Osteoblast (primary cell): ENCODE measurements around the gene BFSP2. TPM values are rescaled to one million over a fixed set of nuclear protein-coding genes. Genes with fewer than 3 reads are reported as not detected.
"Not testable (repeated sequence)": the region's sequence is repeated elsewhere in the genome, so short reads cannot be mapped to it uniquely, and the experiment has no call there.

ENCODE experiments used
- DNase-seq: peaks from one replicate; pipeline ENCODE4 v3.0.0; 2011; ENCODE audit warnings: low spot score, mixed read lengths; ENCODE audit not compliant: insufficient read length; ENCODE audit errors: missing footprints
- H2AFZ ChIP-seq: 2 replicates; pipeline ENCODE4 v1.6.0; 2011; ENCODE audit warnings: mild to moderate bottlenecking, low read length
- H3K27ac ChIP-seq: 2 replicates; pipeline ENCODE4 v1.5.1; 2011; ENCODE audit warnings: mild to moderate bottlenecking, low read depth, low read length, moderate library complexity
- H3K27me3 ChIP-seq: 2 replicates; pipeline ENCODE4 v1.6.0; 2012; ENCODE audit warnings: mild to moderate bottlenecking, control low read depth, inconsistent platforms, low read length, moderate library complexity; ENCODE audit not compliant: insufficient read depth
- H3K36me3 ChIP-seq: 2 replicates; pipeline ENCODE4 v1.5.1; 2011; ENCODE audit warnings: mild to moderate bottlenecking, low read length, control low read depth, moderate library complexity; ENCODE audit not compliant: insufficient read depth
- H3K4me1 ChIP-seq: 2 replicates; pipeline ENCODE4 v1.5.1; 2011; ENCODE audit warnings: mild to moderate bottlenecking, low read length, control low read depth, moderate library complexity; ENCODE audit not compliant: insufficient read depth
- H3K4me2 ChIP-seq: 2 replicates; pipeline ENCODE4 v1.6.0; 2011; ENCODE audit warnings: mild to moderate bottlenecking, low read length; ENCODE audit not compliant: insufficient read depth
- H3K4me3 ChIP-seq: fragments of 200-600 bp; sonication (generic); 3 replicates; pipeline ENCODE4 v1.5.1; 2012; ENCODE audit warnings: mild to moderate bottlenecking, low read length, inconsistent platforms; ENCODE audit not compliant: insufficient read depth
- H3K79me2 ChIP-seq: 2 replicates; pipeline ENCODE4 v1.6.0; 2012; ENCODE audit warnings: mild to moderate bottlenecking, low read length, control low read depth, inconsistent platforms; ENCODE audit not compliant: insufficient read depth
- H3K9me3 ChIP-seq: 2 replicates; pipeline ENCODE4 v1.5.1; 2011; ENCODE audit warnings: low read depth, low read length, control low read depth
- H4K20me1 ChIP-seq: 2 replicates; pipeline ENCODE4 v1.6.0; 2012; ENCODE audit warnings: mild to moderate bottlenecking, low read length, control low read depth; ENCODE audit not compliant: insufficient read depth
- total RNA-seq: library from RNA; depleted of rRNA; stranded (reverse); fragments of >200 nt; gene quantifications from 2 replicates; pipeline ENCODE4 v1.2.3, GENCODE V29; 2012
- TF ChIP-seq, protein P1 (sequence below): IDR thresholded peaks from 2 replicates; pipeline ENCODE4 v1.5.1; 2011; ENCODE audit warnings: mild to moderate bottlenecking, low read depth, low read length, moderate library complexity; ENCODE audit errors: extremely low read depth

Gene BFSP2
- total RNA-seq, 1 donor, result not detected

DNA sequence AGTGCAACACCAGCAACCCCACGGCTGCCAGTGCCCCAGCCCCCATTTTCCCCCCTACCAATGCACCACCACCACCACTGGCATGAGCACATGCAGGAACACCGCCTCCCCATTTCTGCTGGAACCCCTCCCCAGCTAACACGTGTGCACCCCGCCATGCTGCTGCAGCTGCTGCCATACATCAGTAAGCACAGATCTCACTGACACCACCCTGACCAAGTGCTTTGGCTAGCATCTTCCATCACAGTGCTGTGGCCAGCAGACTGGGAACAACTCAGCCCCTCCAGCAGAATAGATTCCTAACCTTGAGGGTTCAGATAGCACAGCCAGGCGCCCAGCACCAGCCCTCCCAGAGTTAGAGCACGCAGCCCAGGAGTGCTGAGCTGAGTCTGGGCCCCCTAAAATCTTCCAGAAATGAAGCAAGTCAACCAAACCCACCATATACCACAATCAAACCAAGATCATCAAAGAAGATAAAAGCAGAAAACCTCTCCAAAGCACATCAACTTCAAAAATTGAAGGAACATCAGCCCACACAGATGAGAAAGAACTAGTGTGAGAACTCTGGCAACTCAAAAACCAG lies 92.4 kb downstream of the BFSP2 start:
- H3K36me3 ChIP-seq, result no peaks in the 10 kb centered on the region
- TF ChIP-seq, protein P1, sequence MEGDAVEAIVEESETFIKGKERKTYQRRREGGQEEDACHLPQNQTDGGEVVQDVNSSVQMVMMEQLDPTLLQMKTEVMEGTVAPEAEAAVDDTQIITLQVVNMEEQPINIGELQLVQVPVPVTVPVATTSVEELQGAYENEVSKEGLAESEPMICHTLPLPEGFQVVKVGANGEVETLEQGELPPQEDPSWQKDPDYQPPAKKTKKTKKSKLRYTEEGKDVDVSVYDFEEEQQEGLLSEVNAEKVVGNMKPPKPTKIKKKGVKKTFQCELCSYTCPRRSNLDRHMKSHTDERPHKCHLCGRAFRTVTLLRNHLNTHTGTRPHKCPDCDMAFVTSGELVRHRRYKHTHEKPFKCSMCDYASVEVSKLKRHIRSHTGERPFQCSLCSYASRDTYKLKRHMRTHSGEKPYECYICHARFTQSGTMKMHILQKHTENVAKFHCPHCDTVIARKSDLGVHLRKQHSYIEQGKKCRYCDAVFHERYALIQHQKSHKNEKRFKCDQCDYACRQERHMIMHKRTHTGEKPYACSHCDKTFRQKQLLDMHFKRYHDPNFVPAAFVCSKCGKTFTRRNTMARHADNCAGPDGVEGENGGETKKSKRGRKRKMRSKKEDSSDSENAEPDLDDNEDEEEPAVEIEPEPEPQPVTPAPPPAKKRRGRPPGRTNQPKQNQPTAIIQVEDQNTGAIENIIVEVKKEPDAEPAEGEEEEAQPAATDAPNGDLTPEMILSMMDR, result no peak
- no peaks in the 10 kb centered on the region for H3K9me3 ChIP-seq
- no peaks in the 10 kb centered on the region for H4K20me1 ChIP-seq
- H3K79me2 ChIP-seq, result no peaks in the 10 kb centered on the region
- no peaks in the 10 kb centered on the region for H3K27me3 ChIP-seq
- H3K4me2 ChIP-seq, result no peak overlapping the region
- H3K4me3 ChIP-seq, result no peak overlapping the region
- H2AFZ ChIP-seq, result no peak overlapping the region
- no peak for DNase-seq
- H3K27ac ChIP-seq, result no peak overlapping the region
- H3K4me1 ChIP-seq, result peaks cover 12% of the 10 kb centered on the region

DNA sequence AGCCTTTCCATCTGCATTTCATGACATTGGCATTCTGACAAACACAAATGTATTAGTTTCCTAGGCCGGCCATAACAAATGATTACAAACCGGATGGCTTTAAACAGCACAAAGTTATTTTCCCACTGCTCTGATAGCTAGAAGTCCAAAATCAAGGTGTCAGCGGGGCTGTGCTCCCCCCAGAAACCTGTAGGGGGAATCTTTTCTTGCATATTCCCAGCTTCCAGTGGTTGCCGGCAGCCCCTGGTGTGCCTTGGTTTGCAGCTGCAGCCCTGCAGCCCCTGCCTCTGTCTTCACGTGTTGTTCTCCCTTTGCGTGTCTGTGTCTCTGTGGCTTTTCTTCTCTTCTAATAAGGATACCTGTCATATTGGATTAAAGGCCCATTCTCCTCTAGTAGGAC lies 94.6 kb downstream of the BFSP2 start:
- Histone ChIP-seq H3K4me2 (no peak overlapping the region), H3K9me3 (no peaks in the 10 kb centered on the region), H3K79me2 (no peaks in the 10 kb centered on the region), H3K27ac (no peak overlapping the region), H3K27me3 (no peaks in the 10 kb centered on the region), H4K20me1 (no peaks in the 10 kb centered on the region), H3K4me1 (peaks cover 3% of the 10 kb centered on the region), H2AFZ (no peak overlapping the region), H3K4me3 (no peak overlapping the region), H3K36me3 (no peaks in the 10 kb centered on the region)
- TF ChIP-seq, protein P1, result peak; percentile 46
- no peak for DNase-seq

DNA sequence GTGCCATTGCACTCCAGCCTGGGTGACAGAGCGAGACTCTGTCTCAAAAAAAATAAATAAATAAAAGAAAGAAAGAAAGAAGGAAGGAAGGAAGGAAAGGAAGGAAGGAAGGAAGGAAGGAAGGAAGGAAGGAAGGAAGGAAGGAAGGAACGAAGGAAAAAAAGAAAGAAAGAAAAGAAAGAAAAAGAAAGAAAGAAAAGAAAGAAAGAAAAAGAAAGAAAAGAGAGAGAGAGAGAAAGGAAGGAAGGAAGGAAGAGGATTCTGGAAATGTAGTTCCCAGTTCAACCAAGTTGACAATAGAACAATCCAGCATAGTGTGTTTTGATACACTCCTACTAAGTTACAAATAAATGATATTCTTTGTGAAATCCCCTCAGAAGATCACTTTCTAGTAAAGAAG lies 102.7 kb downstream of the BFSP2 start:
- not testable (repeated sequence) for H3K36me3 ChIP-seq, H3K27ac ChIP-seq, H3K4me1 ChIP-seq, H3K79me2 ChIP-seq, H3K9me3 ChIP-seq, H4K20me1 ChIP-seq, H3K27me3 ChIP-seq, H2AFZ ChIP-seq, H3K4me2 ChIP-seq, H3K4me3 ChIP-seq, DNase-seq

DNA sequence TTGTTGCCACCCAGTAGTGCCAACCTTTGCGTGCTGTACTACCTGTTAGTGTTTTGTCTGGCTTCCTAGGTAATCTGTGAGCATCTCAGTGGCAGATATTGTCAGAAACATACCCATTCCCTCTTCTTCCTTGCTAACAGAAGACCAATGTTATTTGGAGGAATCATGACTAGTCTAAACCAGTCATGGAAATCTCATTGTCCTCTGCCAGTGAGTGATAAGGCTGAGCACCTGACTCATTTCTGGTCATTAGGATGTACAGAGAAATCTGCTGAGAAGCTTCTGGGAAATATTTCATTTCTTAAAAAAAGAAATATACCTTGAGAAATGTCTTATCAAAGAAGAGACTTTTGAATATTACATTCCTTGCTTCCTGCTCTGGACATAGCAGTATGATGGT lies 103.6 kb downstream of the BFSP2 start:
- DNase-seq, result no peak
- peaks cover 8% of the 10 kb centered on the region for H3K4me1 ChIP-seq
- H3K9me3 ChIP-seq, result no peaks in the 10 kb centered on the region
- no peak overlapping the region for H2AFZ ChIP-seq
- H3K27ac ChIP-seq, result no peak overlapping the region
- H4K20me1 ChIP-seq, result no peaks in the 10 kb centered on the region
- H3K4me3 ChIP-seq, result no peak overlapping the region
- H3K27me3 ChIP-seq, result peaks cover 3% of the 10 kb centered on the region
- H3K36me3 ChIP-seq, result no peaks in the 10 kb centered on the region
- H3K4me2 ChIP-seq, result no peak overlapping the region
- H3K79me2 ChIP-seq, result no peaks in the 10 kb centered on the region
- TF ChIP-seq, protein P1, result no peak
